H1 (cell line): ENCODE data around the gene ZNF598. TPM values are rescaled to one million over a fixed set of nuclear protein-coding genes. Genes with fewer than 3 reads are reported as not detected.

Experiments used
- BCL11A ChIP-seq, 2 experiments: IDR thresholded peaks; one replicate each; pipeline ENCODE4 v1.6.1; 2011; ENCODE audit warnings: low read depth in 2 of 2, low read length in 2 of 2, mild to moderate bottlenecking in 2 of 2
- CBX5 ChIP-seq: fragments of 300-800, 300-1000 bp; sonication (generic); IDR thresholded peaks from 2 replicates; pipeline ENCODE4 v1.7.1; 2016; ENCODE audit warnings: antibody characterized with exemption, low read length, low read depth
- CHD1 ChIP-seq: IDR thresholded peaks from 2 replicates; pipeline ENCODE4 v1.6.1; 2012; ENCODE audit warnings: low read depth, low read length, improper control_type of control experiment
- GTF2F1 ChIP-seq: IDR thresholded peaks from 2 replicates; pipeline ENCODE4 v1.6.1; 2012; ENCODE audit warnings: low read depth, low read length, improper control_type of control experiment, borderline replicate concordance
- HDAC2 ChIP-seq, 2 experiments: fragments of 300-600 bp in 1 of 2; sonication (generic) in 1 of 2; IDR thresholded peaks; 2 replicates each; pipeline ENCODE4 v1.6.1; 2011 to 2012; ENCODE audit warnings: low read depth in 2 of 2, low read length in 2 of 2, mild to moderate bottlenecking in 2 of 2, moderate library complexity in 2 of 2, borderline replicate concordance in 1 of 2, inconsistent platforms in 1 of 2
- POLR2A ChIP-seq, 2 experiments: IDR thresholded peaks; 1 replicate in 1 of 2; 2 replicates in 1 of 2; pipeline ENCODE4 v1.6.1; 2011; ENCODE audit warnings: low read depth in 2 of 2, low read length in 2 of 2, mild to moderate bottlenecking in 2 of 2; ENCODE audit errors: control extremely low read depth in 1 of 2
- RXRA ChIP-seq: IDR thresholded peaks from 2 replicates; pipeline ENCODE4 v1.6.1; 2011; ENCODE audit warnings: low read depth, mild to moderate bottlenecking, low read length, moderate library complexity; ENCODE audit not compliant: insufficient read depth
- SIX5 ChIP-seq: IDR thresholded peaks from 2 replicates; pipeline ENCODE4 v1.6.1; 2011; ENCODE audit warnings: mild to moderate bottlenecking, low read depth, low read length
- SP2 ChIP-seq: IDR thresholded peaks from 2 replicates; pipeline ENCODE4 v1.6.1; 2012; ENCODE audit warnings: mild to moderate bottlenecking, low read length, inconsistent platforms
- polyA plus RNA-seq, 7 experiments: library from polyadenylated mRNA; depleted of rRNA in 3 of 7; stranded (reverse) in 5 of 7; unstranded in 2 of 7; fragments of >200 nt in 5 of 7; fragments of 200-250 nt in 2 of 7; gene quantifications; 1 replicate in 5 of 7; 2 replicates in 1 of 7; 4 replicates in 1 of 7; pipeline versions ENCODE4 v1.2.1 to v1.2.3, GENCODE V29; 2011 to 2013; ENCODE audit warnings: missing spikeins in 2 of 7, mixed read lengths in 2 of 7
- total RNA-seq: library from RNA; stranded (reverse); fragmentation: NEBNext Ultra II Directional; extraction: Animal tissue kit (Norgen Biotek cat#: 25700); gene quantifications from 2 replicates; pipeline ENCODE4 v1.2.1, GENCODE V29; 2021

ZNF598 gene
- total and polyA plus RNA-seq, 2 of the 8 experiments (the other 6 are each of a cell fraction or from before 2014, with no cell fraction given) = 29.3 to 47.6 TPM

DNA sequence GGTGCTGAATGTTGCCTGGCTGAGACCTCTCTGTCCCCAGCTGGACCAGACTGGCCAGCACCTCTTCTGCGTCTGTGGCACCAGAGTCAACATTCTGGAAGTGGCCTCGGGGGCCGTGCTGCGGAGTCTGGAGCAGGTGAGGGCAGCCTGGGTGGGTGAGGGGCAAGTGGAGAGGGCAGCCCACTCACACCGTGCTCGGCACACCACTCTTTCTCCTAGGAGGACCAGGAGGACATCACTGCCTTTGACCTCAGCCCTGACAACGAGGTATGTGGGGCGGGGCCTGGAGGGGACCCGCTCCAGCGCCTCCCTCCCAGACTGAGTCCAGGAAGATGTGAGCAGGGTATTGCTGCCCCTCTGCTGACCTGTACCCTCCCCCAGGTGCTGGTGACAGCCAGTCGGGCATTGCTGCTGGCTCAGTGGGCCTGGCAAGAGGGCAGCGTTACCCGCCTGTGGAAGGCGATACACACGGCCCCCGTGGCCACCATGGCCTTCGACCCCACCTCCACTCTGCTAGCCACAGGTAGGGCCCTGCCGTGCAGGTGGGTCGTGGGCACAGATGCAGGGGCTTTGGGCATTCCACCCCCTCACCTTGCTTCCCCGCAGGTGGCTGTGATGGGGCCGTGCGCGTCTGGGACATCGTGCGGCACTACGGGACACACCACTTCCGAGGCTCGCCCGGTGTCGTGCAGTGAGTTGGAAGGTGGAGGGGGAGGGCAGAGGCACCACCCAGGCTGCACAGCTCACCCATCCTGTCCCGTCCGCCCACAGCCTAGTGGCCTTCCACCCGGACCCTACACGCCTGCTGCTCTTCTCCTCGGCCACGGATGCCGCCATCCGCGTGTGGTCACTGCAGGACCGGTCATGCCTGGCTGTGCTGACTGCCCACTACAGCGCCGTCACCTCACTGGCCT, 35.2 kb downstream of the ZNF598 start (continued):
- TF ChIP-seq HDAC2 (IDR thresholded peaks at IDR 0.05; ENCODE audit: borderline replicate concordance in 1 of 2, low read depth in 2 of 2, low read length in 2 of 2) (no peak), BCL11A (IDR thresholded peaks at IDR 0.05; ENCODE audit: low read depth in 2 of 2, low read length in 2 of 2) (no peak), CHD1 (no peak), RXRA (no peak), CBX5 (no peak), SP2 (no peak), POLR2A (IDR thresholded peaks at IDR 0.05; ENCODE audit: control extremely low read depth in 1 of 2, low read depth in 2 of 2, low read length in 2 of 2) (no peak), GTF2F1 (no peak), SIX5 (no peak)
